PFSK-1 (cell line): ENCODE data around the gene MDFIC2.

Experiments
- POLR2AphosphoS5 ChIP-seq: IDR thresholded peaks from 2 replicates; pipeline ENCODE4 v1.6.1; 2012; ENCODE audit warnings: low read depth, mild to moderate bottlenecking, control low read depth, low read length, moderate library complexity
- SIN3A ChIP-seq: IDR thresholded peaks from 2 replicates; pipeline ENCODE4 v1.6.1; 2012; ENCODE audit warnings: mild to moderate bottlenecking, low read length, moderate library complexity, borderline replicate concordance; ENCODE audit not compliant: insufficient read depth
- TAF1 ChIP-seq: IDR thresholded peaks from 2 replicates; pipeline ENCODE4 v1.6.1; 2012; ENCODE audit warnings: low read length, control low read depth, borderline replicate concordance; ENCODE audit not compliant: insufficient read depth
- TF ChIP-seq, protein P1 (sequence below), 2 experiments: IDR thresholded peaks; 2 replicates each; pipeline versions ENCODE4 v1.6.1 to v1.8.0; 2011 to 2012; ENCODE audit warnings: low read depth in 2 of 2, low read length in 2 of 2, control low read depth in 1 of 2, inconsistent platforms in 1 of 2, mild to moderate bottlenecking in 1 of 2, moderate library complexity in 1 of 2; ENCODE audit not compliant: insufficient read depth in 1 of 2

DNA sequence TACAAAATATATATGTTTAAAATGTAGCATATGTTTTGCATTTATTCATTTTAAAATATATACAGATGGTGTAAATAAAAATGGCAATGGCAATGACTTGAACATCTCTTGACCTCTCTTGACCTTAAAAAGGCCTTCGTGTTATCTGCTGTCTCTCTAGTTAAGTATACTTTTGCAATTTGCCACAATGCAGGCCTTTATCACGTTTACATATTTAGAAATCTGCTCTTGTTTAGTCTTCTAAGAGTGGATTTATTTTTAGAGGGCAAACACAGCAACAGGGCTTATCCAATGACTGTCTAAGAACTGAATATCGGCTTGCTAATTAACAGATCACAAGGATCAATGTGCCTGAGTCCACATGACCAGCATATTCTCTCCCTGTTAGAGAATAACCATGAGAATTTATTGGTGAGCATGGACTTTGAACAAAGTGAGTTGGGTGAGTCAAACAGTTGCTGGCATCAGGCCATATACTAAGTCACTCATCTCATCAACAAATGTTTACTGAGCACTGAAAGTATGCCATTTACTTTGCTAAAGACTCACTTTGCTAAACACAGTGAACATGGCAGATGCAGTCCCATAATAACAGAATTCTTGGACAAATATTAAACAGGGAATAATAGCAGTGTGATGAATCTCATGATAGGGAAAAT lies 48.2 kb downstream of the MDFIC2 start:
- TF ChIP-seq POLR2AphosphoS5 (no peak), TAF1 (no peak), SIN3A (no peak)
- TF ChIP-seq, protein P1, sequence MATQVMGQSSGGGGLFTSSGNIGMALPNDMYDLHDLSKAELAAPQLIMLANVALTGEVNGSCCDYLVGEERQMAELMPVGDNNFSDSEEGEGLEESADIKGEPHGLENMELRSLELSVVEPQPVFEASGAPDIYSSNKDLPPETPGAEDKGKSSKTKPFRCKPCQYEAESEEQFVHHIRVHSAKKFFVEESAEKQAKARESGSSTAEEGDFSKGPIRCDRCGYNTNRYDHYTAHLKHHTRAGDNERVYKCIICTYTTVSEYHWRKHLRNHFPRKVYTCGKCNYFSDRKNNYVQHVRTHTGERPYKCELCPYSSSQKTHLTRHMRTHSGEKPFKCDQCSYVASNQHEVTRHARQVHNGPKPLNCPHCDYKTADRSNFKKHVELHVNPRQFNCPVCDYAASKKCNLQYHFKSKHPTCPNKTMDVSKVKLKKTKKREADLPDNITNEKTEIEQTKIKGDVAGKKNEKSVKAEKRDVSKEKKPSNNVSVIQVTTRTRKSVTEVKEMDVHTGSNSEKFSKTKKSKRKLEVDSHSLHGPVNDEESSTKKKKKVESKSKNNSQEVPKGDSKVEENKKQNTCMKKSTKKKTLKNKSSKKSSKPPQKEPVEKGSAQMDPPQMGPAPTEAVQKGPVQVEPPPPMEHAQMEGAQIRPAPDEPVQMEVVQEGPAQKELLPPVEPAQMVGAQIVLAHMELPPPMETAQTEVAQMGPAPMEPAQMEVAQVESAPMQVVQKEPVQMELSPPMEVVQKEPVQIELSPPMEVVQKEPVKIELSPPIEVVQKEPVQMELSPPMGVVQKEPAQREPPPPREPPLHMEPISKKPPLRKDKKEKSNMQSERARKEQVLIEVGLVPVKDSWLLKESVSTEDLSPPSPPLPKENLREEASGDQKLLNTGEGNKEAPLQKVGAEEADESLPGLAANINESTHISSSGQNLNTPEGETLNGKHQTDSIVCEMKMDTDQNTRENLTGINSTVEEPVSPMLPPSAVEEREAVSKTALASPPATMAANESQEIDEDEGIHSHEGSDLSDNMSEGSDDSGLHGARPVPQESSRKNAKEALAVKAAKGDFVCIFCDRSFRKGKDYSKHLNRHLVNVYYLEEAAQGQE (IDR thresholded peaks at IDR 0.05; ENCODE audit: insufficient read depth in 1 of 2, low read depth in 2 of 2, low read length in 2 of 2): no peak
